HuH-7.5 (cell line): ENCODE results near the gene RGCC.

Experiments used
- DNase-seq: peaks from one replicate; pipeline ENCODE4 v3.0.0; 2011; ENCODE audit warnings: low spot score

The RGCC gene

GRCh38 chr13:41516166-41516565 is 58.8 kb downstream of the RGCC start:
- DNase-seq: no peak

GRCh38 chr13:41516760-41517159 is 59.4 kb downstream of the RGCC start:
- no peak for DNase-seq

- DNase-seq: no peak
Observed at GRCh38 chr13:41520016-41520659, 62.8 kb downstream of the RGCC start.
